Panc1 (cell line): ENCODE results near the gene NXPH3.

Experiments
- POLR2AphosphoS5 ChIP-seq: IDR thresholded peaks from 2 replicates; pipeline ENCODE4 v1.6.1; 2012; ENCODE audit warnings: mild to moderate bottlenecking, low read depth, low read length, moderate library complexity
- TF ChIP-seq, protein P1 (sequence below): fragments of 450-650 bp; IDR thresholded peaks from 2 replicates; pipeline ENCODE4 v1.5.1; 2017; ENCODE audit warnings: mild to moderate bottlenecking
- TF ChIP-seq, protein P2 (sequence below), 2 experiments: IDR thresholded peaks; 2 replicates each; pipeline ENCODE4 v1.6.1; 2011 to 2012; ENCODE audit warnings: low read depth in 2 of 2, control low read depth in 1 of 2, low read length in 1 of 2, mild to moderate bottlenecking in 1 of 2, moderate library complexity in 1 of 2; ENCODE audit not compliant: insufficient read depth in 1 of 2

GRCh38 chr17:49600949-49601348, 25.3 kb downstream of the NXPH3 start:
- TF ChIP-seq, protein P1, sequence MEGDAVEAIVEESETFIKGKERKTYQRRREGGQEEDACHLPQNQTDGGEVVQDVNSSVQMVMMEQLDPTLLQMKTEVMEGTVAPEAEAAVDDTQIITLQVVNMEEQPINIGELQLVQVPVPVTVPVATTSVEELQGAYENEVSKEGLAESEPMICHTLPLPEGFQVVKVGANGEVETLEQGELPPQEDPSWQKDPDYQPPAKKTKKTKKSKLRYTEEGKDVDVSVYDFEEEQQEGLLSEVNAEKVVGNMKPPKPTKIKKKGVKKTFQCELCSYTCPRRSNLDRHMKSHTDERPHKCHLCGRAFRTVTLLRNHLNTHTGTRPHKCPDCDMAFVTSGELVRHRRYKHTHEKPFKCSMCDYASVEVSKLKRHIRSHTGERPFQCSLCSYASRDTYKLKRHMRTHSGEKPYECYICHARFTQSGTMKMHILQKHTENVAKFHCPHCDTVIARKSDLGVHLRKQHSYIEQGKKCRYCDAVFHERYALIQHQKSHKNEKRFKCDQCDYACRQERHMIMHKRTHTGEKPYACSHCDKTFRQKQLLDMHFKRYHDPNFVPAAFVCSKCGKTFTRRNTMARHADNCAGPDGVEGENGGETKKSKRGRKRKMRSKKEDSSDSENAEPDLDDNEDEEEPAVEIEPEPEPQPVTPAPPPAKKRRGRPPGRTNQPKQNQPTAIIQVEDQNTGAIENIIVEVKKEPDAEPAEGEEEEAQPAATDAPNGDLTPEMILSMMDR = no peak
- TF ChIP-seq POLR2AphosphoS5 = no peak
- TF ChIP-seq, protein P2, sequence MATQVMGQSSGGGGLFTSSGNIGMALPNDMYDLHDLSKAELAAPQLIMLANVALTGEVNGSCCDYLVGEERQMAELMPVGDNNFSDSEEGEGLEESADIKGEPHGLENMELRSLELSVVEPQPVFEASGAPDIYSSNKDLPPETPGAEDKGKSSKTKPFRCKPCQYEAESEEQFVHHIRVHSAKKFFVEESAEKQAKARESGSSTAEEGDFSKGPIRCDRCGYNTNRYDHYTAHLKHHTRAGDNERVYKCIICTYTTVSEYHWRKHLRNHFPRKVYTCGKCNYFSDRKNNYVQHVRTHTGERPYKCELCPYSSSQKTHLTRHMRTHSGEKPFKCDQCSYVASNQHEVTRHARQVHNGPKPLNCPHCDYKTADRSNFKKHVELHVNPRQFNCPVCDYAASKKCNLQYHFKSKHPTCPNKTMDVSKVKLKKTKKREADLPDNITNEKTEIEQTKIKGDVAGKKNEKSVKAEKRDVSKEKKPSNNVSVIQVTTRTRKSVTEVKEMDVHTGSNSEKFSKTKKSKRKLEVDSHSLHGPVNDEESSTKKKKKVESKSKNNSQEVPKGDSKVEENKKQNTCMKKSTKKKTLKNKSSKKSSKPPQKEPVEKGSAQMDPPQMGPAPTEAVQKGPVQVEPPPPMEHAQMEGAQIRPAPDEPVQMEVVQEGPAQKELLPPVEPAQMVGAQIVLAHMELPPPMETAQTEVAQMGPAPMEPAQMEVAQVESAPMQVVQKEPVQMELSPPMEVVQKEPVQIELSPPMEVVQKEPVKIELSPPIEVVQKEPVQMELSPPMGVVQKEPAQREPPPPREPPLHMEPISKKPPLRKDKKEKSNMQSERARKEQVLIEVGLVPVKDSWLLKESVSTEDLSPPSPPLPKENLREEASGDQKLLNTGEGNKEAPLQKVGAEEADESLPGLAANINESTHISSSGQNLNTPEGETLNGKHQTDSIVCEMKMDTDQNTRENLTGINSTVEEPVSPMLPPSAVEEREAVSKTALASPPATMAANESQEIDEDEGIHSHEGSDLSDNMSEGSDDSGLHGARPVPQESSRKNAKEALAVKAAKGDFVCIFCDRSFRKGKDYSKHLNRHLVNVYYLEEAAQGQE (IDR thresholded peaks at IDR 0.05; ENCODE audit: insufficient read depth in 1 of 2, low read depth in 2 of 2, low read length in 1 of 2) = no peak
